Mammary epithelial cell (primary cell): ENCODE measurements around the gene TNNC1.

ENCODE experiments used
- EZH2 ChIP-seq: IDR thresholded peaks from 2 replicates; pipeline ENCODE4 v1.6.1; 2012; ENCODE audit warnings: low read length, inconsistent platforms, borderline replicate concordance
- TF ChIP-seq, protein P1 (sequence below), 2 donors: IDR thresholded peaks in 1 of 2; conservative IDR thresholded peaks in 1 of 2; 2 replicates each; pipeline ENCODE4 v1.5.1; 2011 to 2012; ENCODE audit warnings: inconsistent platforms in 2 of 2, low read length in 2 of 2, mild to moderate bottlenecking in 2 of 2, control low read depth in 1 of 2, low read depth in 1 of 2; ENCODE audit not compliant: insufficient read depth in 1 of 2; ENCODE audit errors: extremely low read depth in 1 of 2

DNA sequence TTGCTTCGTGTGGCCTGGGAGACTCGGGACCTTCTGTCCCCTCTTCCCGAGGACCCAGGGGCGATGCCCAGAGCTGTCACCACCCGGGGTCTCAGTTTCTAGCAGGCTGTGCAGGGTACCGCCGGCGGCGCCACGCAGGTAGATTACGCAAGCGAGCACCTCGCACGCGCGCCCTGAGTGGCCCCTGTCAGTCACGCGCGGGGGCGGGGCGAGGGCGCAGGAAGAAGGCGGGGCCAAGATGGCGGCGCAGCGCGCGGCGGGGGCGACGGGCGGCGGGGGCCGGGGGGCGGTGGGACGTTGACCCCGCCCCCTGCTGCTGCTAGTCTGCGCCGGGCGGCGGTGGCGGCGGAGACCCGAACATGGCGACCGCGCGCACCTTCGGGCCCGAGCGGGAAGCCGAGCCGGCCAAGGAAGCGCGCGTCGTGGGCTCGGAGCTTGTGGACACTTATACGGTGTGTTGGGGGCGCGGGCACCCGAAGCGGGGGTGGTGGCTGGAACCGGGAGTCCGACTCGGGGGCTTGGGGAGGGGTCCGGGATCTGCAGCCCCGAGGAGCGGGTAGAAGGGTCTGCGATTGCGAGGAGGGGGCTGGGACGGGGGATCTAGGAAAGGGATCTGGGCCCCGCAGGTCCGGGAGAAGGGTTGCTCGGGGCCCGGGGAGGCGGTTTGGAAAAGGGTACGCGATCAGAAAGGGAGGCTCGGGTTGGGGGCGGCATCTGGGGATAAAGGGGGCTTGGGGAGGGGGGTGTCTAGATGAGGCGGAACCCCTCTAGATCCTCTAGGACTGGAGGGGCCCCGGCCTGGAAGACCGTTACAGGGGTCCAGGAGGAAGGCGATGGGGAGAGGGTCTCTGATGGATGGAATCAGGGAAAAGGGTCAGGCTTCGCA, 1.7 kb upstream of the TNNC1 start, which contains the start of gene NISCH:
- TF ChIP-seq, protein P1, sequence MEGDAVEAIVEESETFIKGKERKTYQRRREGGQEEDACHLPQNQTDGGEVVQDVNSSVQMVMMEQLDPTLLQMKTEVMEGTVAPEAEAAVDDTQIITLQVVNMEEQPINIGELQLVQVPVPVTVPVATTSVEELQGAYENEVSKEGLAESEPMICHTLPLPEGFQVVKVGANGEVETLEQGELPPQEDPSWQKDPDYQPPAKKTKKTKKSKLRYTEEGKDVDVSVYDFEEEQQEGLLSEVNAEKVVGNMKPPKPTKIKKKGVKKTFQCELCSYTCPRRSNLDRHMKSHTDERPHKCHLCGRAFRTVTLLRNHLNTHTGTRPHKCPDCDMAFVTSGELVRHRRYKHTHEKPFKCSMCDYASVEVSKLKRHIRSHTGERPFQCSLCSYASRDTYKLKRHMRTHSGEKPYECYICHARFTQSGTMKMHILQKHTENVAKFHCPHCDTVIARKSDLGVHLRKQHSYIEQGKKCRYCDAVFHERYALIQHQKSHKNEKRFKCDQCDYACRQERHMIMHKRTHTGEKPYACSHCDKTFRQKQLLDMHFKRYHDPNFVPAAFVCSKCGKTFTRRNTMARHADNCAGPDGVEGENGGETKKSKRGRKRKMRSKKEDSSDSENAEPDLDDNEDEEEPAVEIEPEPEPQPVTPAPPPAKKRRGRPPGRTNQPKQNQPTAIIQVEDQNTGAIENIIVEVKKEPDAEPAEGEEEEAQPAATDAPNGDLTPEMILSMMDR (conservative IDR thresholded peaks at IDR 0.05 in 1 of 2, IDR thresholded peaks at IDR 0.05 in 1 of 2; ENCODE audit: extremely low read depth in 1 of 2, insufficient read depth in 1 of 2, low read depth in 1 of 2, low read length in 2 of 2): no peak
- TF ChIP-seq EZH2: no peak
